ENCODE results near the gene RUFY2.

DNA sequence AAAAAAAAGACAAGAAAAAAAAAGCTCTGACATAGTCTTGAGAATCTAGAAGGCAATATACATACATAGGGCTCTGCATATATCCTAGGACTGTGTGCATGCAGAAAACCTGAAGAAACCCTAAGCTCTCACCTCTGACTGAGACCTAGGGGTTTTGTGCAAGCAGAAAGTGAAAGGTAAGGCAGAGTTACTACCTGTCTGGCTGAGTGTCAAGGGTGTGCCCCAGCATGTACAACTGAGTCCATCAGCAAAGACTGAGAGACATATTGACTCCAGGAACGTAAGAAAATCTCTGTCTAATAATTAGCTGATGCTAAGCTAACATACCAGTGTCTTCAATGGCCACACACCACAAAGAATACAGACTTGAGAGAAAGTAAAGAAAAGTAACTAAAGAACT is 91.5 kb downstream of the RUFY2 start:
- TF ChIP-seq POLR2A (IDR thresholded peaks at IDR 0.05) (no peak), CTCF (IDR thresholded peaks at IDR 0.05) (no peak)

Measured in lower leg skin (tissue), 3 donors.